AG04449 (cell line): ENCODE data around the gene TMED4.

Experiments used
- CTCF ChIA-PET: fragments of 350-600 bp; formaldehyde crosslinking; extraction: SDS; loops from one replicate; lab custom pipeline; 2021; ENCODE audit warnings: antibody characterized with exemption; lab: Yijun Ruan, JAX
- POLR2A ChIA-PET: fragments of 400-600, 350-600 bp; formaldehyde crosslinking; extraction: SDS; loops from one replicate; lab custom pipeline; 2020; ENCODE audit warnings: antibody characterized with exemption, inconsistent platforms; lab: Yijun Ruan, JAX
- DNase-seq: peaks from one replicate; pipeline ENCODE4 v3.0.0-alpha.2; 2010; ENCODE audit warnings: low read depth, low spot score
- H3K4me3 ChIP-seq: 2 replicates; pipeline ENCODE4 v1.5.1; 2011; ENCODE audit warnings: low read depth, mild to moderate bottlenecking, control low read depth, low read length
- CTCF ChIP-seq: IDR thresholded peaks from one replicate; pipeline ENCODE4 v1.5.1; 2011; ENCODE audit warnings: mild to moderate bottlenecking, moderate library complexity, low read length, control low read depth, inconsistent platforms; ENCODE audit not compliant: insufficient read depth; ENCODE audit errors: missing control alignments

TMED4 gene

GRCh38 chr7:44574287-44574872 is 7.7 kb downstream of the TMED4 start:
- TF ChIP-seq CTCF, result no peak
- peak overlapping the region; percentile 98 for H3K4me3 ChIP-seq
- ChIA-PET POLR2A (interaction anchor here (0.7 to 1.4 kb wide), 8 partner anchors 9 to 343 kb away, joined by 3 to 8 read pairs (median 4); no protein-coding TSS in a partner anchor), CTCF (interaction anchor here (0.6 to 9.9 kb wide), 5 partner anchors 7 to 348 kb away, joined by 3 to 79 read pairs (median 4); partner anchors contain the start of gene TMED4)
- no peak for DNase-seq

GRCh38 chr7:44573464-44574286 is 8.4 kb downstream of the TMED4 start, which contains the start of gene DDX56:
Gene DDX56 (minus strand): TSS chr7:44573908. CDS start chr7:44573895, 13 bp downstream.
- no peak for TF ChIP-seq CTCF
- ChIA-PET CTCF (interaction anchor here (0.6 to 9.9 kb wide), 5 partner anchors 8 to 348 kb away, joined by 3 to 79 read pairs (median 5); partner anchors contain the start of genes H2AZ2 and TMED4), POLR2A (interaction anchor here (0.7 to 1.4 kb wide), 8 partner anchors 8 to 342 kb away, joined by 3 to 8 read pairs (median 4); no protein-coding TSS in a partner anchor)
- DNase-seq, result peak; percentile 40
- peak within 1 kb of the TSS; percentile 98 for H3K4me3 ChIP-seq

DNA sequence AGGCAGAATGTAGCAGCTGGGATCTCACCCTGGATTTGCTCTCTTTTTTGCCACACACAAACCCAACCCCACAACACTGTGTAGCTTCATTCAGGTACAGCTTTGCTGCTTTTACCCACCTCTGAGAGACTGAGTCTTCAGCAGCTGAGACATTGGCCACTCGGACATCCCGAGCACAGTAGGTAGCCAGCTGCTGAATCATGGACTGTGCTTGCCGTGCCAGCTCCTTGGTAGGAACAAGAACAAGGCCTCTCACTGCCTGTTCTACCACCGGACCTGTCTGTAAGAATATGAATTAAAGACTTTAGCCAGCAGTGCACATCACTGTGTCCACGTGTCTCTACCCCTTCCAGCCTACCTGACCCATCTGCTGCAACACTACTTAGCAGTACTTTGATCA is 9.3 kb downstream of the TMED4 start:
- CTCF ChIA-PET, result interaction anchor here (0.9 to 9.9 kb wide), 6 partner anchors 8 to 348 kb away, joined by 3 to 79 read pairs (median 5); partner anchors contain the start of genes H2AZ2 and TMED4
- H3K4me3 ChIP-seq, result peak overlapping the region; percentile 98
- POLR2A ChIA-PET, result interaction anchor here (1.4 kb wide), 1 partner anchor 11 kb away, joined by 4 read pairs; no protein-coding TSS in a partner anchor
- no peak for TF ChIP-seq CTCF
- no peak for DNase-seq

- no peak overlapping the region for H3K4me3 ChIP-seq
- POLR2A ChIA-PET, result no interaction called here
- DNase-seq, result no peak
- no peak for TF ChIP-seq CTCF
- CTCF ChIA-PET, result interaction anchor here (1.8 to 5.5 kb wide), 3 partner anchors 9 to 329 kb away, joined by 4 to 36 read pairs (median 7); no protein-coding TSS in a partner anchor
Observed at GRCh38 chr7:44569959-44570358, 12.1 kb downstream of the TMED4 start.

DNA sequence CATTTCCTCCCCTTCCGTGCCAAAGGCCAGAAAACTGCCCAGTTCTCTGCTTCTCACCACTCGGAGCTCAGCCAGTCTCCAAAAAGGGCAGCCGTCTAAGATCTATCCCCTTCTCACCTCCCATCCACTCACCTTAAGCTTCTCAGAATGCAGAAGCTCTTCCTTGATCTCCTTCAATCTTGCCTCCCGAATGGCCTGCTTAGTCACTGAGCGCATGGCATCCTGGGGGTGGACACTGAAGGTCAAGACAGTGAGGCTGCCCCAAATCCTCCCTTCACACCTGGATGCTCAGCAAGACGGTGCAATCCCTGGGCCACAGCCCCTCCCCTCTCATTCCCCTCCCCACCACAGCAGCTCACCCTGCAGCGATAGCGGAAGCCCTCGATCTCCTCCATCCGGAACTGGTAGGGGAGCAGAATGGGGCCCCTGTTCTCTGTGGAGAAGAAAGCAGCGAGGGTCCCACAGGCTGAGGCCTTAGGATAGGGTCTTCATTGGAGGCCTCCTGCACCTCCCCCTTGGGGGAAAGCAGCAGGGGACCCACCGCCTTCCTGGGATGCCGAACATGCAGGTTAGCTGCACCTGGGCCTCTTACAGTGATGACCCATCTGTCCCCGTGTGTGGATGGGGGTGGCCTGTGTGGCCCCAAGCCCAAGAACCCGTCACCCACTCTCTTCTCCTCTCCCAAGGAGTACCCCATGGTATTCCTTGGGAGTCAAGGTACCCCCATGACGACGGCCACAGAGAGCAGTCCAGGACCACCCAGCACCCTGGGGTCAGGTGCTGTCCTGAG is 13.1 kb downstream of the TMED4 start:
- ChIA-PET CTCF (interaction anchor here (0.7 to 5.5 kb wide), 5 partner anchors 8 to 568 kb away, joined by 3 to 36 read pairs (median 5); no protein-coding TSS in a partner anchor), POLR2A (no interaction called here)
- no peak overlapping the region for H3K4me3 ChIP-seq
- no peak for TF ChIP-seq CTCF
- no peak for DNase-seq
